Measurements from ENCODE around the gene DNM3. TPM values are rescaled to one million over a fixed set of nuclear protein-coding genes. Genes with fewer than 3 reads are reported as not detected.
"Not testable (repeated sequence)": the region's sequence is repeated elsewhere in the genome, so short reads cannot be mapped to it uniquely, and the experiment has no call there.

The DNM3 gene
- total and polyA plus RNA-seq, 4 donors: 2.6 to 16.2 (median 5.1) TPM; not detected in 1

GRCh38 chr1:172005856-172006255 lies 164.6 kb downstream of the DNM3 start:
- Histone ChIP-seq H3K27ac (ENCODE audit: low read depth in 1 of 2, low read length in 2 of 2) (no peak overlapping the region), H3K27me3 (ENCODE audit: control insufficient read depth in 1 of 2, insufficient read depth in 2 of 2, low read length in 1 of 2) (no peaks in the 10 kb centered on the region), H3K4me3 (ENCODE audit: low read length in 2 of 2) (no peak overlapping the region), H3K36me3 (ENCODE audit: control insufficient read depth in 1 of 2, insufficient read depth in 2 of 2, low read length in 1 of 2) (no peaks in the 10 kb centered on the region), H3K9me3 (ENCODE audit: control insufficient read depth, low read length) (no peaks in the 10 kb centered on the region), H3K4me1 (ENCODE audit: control insufficient read depth in 1 of 2, insufficient read depth in 2 of 2, low read length in 2 of 2) (no peaks in the 10 kb centered on the region)
- no peak for DNase-seq
- intact Hi-C loops (cut with DNase I): no loop called here
- 87 to 100% methylated on average over 1 of the region's 1 CpG for WGBS, 2 donors
- no peak for ATAC-seq (ENCODE audit: low FRiP score)

- DNase-seq (no peak), ATAC-seq (ENCODE audit: low FRiP score) (no peak)
- H3K36me3 ChIP-seq (ENCODE audit: control insufficient read depth in 1 of 2, insufficient read depth in 2 of 2, low read length in 1 of 2): no peaks in the 10 kb centered on the region
- no peaks in the 10 kb centered on the region for H3K4me1 ChIP-seq (ENCODE audit: control insufficient read depth in 1 of 2, insufficient read depth in 2 of 2, low read length in 2 of 2)
- H3K4me3 ChIP-seq (ENCODE audit: low read length in 2 of 2): no peak overlapping the region
- no peaks in the 10 kb centered on the region for H3K9me3 ChIP-seq (ENCODE audit: control insufficient read depth, low read length)
- intact Hi-C loops (cut with DNase I): no loop called here
- H3K27ac ChIP-seq (ENCODE audit: low read depth in 1 of 2, low read length in 2 of 2): no peak overlapping the region
- no peaks in the 10 kb centered on the region for H3K27me3 ChIP-seq (ENCODE audit: control insufficient read depth in 1 of 2, insufficient read depth in 2 of 2, low read length in 1 of 2)
Measured at GRCh38 chr1:172006660-172007059, 165.4 kb downstream of the DNM3 start.

- intact Hi-C loops (cut with DNase I): no loop called here
- DNase-seq (no peak), ATAC-seq (ENCODE audit: low FRiP score) (no peak)
- Histone ChIP-seq H3K4me1 (ENCODE audit: control insufficient read depth in 1 of 2, insufficient read depth in 2 of 2, low read length in 2 of 2) (no peaks in the 10 kb centered on the region), H3K4me3 (ENCODE audit: low read length in 2 of 2) (no peak overlapping the region), H3K27me3 (ENCODE audit: control insufficient read depth in 1 of 2, insufficient read depth in 2 of 2, low read length in 1 of 2) (no peaks in the 10 kb centered on the region), H3K36me3 (ENCODE audit: control insufficient read depth in 1 of 2, insufficient read depth in 2 of 2, low read length in 1 of 2) (no peaks in the 10 kb centered on the region), H3K9me3 (ENCODE audit: control insufficient read depth, low read length) (no peaks in the 10 kb centered on the region), H3K27ac (ENCODE audit: low read depth in 1 of 2, low read length in 2 of 2) (no peak overlapping the region)
- WGBS, 2 donors: 91 to 92% methylated on average over 1 of the region's 1 CpG
Measured at GRCh38 chr1:172018727-172019311, 177.5 kb downstream of the DNM3 start.

DNA sequence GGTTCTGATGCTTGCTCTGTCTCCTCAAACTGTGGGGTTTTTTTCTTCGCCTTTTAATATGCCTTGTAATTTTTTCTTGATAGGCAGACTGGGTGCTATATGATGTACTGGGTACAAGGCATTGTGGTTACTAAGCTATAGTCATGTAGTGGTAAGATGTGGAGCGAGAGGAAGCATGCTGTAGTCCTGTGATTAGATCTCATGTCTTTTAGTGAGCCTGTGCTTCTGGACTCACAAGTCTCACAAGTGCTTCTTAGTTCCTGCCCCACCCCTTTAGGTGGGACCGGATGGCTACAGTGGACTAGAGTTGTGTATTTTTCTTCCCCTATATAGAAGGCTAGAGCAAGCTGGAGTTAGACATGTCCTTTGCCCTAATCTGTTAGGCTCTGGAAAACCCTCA lies 178.7 kb downstream of the DNM3 start:
- Histone ChIP-seq H3K36me3 (ENCODE audit: control insufficient read depth in 1 of 2, insufficient read depth in 2 of 2, low read length in 1 of 2) (no peaks in the 10 kb centered on the region), H3K9me3 (ENCODE audit: control insufficient read depth, low read length) (no peaks in the 10 kb centered on the region), H3K4me3 (ENCODE audit: low read length in 2 of 2) (no peak overlapping the region), H3K27me3 (ENCODE audit: control insufficient read depth in 1 of 2, insufficient read depth in 2 of 2, low read length in 1 of 2) (no peaks in the 10 kb centered on the region), H3K27ac (ENCODE audit: low read depth in 1 of 2, low read length in 2 of 2) (no peak overlapping the region), H3K4me1 (ENCODE audit: control insufficient read depth in 1 of 2, insufficient read depth in 2 of 2, low read length in 2 of 2) (no peaks in the 10 kb centered on the region)
- intact Hi-C loops (cut with DNase I): no loop called here
- WGBS, 2 donors: 83 to 87% methylated on average over 3 of the region's 3 CpGs
- DNase-seq: no peak
- no peak for ATAC-seq (ENCODE audit: low FRiP score)

DNA sequence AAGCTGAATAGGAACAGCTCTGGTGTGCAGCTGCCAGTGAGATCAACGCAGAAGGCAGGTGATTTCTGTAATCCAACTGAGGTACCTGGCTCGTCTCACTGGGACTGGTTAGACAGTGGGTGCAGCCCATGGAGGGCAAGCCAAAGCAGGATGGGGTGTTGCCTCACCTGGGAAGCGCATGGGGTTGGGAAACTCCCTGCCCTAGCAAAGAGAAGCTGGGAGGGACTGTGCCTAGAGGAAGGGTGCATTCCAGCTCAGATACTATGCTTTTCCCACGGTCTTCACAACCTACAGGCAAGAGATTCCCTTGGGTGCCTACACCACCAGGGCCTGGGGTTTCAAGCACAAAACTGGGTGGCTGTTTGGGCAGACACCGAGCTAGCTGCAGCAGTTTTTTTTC lies 183.2 kb downstream of the DNM3 start:
- no peak overlapping the region for H3K4me3 ChIP-seq (ENCODE audit: low read length in 2 of 2)
- intact Hi-C loops (cut with DNase I): no loop called here
- no peak for DNase-seq
- no peaks in the 10 kb centered on the region for H3K27me3 ChIP-seq (ENCODE audit: control insufficient read depth in 1 of 2, insufficient read depth in 2 of 2, low read length in 1 of 2)
- no peak overlapping the region for H3K27ac ChIP-seq (ENCODE audit: low read depth in 1 of 2, low read length in 2 of 2)
- ATAC-seq (ENCODE audit: low FRiP score): no peak
- no peaks in the 10 kb centered on the region for H3K4me1 ChIP-seq (ENCODE audit: control insufficient read depth in 1 of 2, insufficient read depth in 2 of 2, low read length in 2 of 2)
- H3K9me3 ChIP-seq (ENCODE audit: control insufficient read depth, low read length): no peaks in the 10 kb centered on the region
- H3K36me3 ChIP-seq (ENCODE audit: control insufficient read depth in 1 of 2, insufficient read depth in 2 of 2, low read length in 1 of 2): no peaks in the 10 kb centered on the region
- 84 to 87% methylated on average over 5 of the region's 5 CpGs for WGBS, 2 donors

- H3K27me3 ChIP-seq (ENCODE audit: control insufficient read depth in 1 of 2, insufficient read depth in 2 of 2, low read length in 1 of 2); H3K27ac ChIP-seq (ENCODE audit: low read depth in 1 of 2, low read length in 2 of 2); H3K36me3 ChIP-seq (ENCODE audit: control insufficient read depth in 1 of 2, insufficient read depth in 2 of 2, low read length in 1 of 2); H3K4me1 ChIP-seq (ENCODE audit: control insufficient read depth in 1 of 2, insufficient read depth in 2 of 2, low read length in 2 of 2); intact Hi-C loops (cut with DNase I); ATAC-seq (ENCODE audit: low FRiP score); H3K9me3 ChIP-seq (ENCODE audit: control insufficient read depth, low read length); DNase-seq; H3K4me3 ChIP-seq (ENCODE audit: low read length in 2 of 2): not testable (repeated sequence)
- 72 to 85% methylated on average over 13 of the region's 13 CpGs for WGBS, 2 donors
Measured at GRCh38 chr1:172024944-172025738, 183.8 kb downstream of the DNM3 start.

- Histone ChIP-seq H3K9me3 (ENCODE audit: control insufficient read depth, low read length) (no peaks in the 10 kb centered on the region), H3K4me1 (ENCODE audit: control insufficient read depth in 1 of 2, insufficient read depth in 2 of 2, low read length in 2 of 2) (no peaks in the 10 kb centered on the region), H3K4me3 (ENCODE audit: low read length in 2 of 2) (no peak overlapping the region), H3K27ac (ENCODE audit: low read depth in 1 of 2, low read length in 2 of 2) (no peak overlapping the region), H3K27me3 (ENCODE audit: control insufficient read depth in 1 of 2, insufficient read depth in 2 of 2, low read length in 1 of 2) (no peaks in the 10 kb centered on the region), H3K36me3 (ENCODE audit: control insufficient read depth in 1 of 2, insufficient read depth in 2 of 2, low read length in 1 of 2) (peaks cover 3% of the 10 kb centered on the region in 2 donors)
- ATAC-seq (ENCODE audit: low FRiP score): no peak
- intact Hi-C loops (cut with DNase I): no loop called here
- 15 to 17% methylated on average over 5 of the region's 5 CpGs for WGBS, 2 donors
- DNase-seq: no peak
Measured at GRCh38 chr1:172040466-172040865, 199.2 kb downstream of the DNM3 start.

DNA sequence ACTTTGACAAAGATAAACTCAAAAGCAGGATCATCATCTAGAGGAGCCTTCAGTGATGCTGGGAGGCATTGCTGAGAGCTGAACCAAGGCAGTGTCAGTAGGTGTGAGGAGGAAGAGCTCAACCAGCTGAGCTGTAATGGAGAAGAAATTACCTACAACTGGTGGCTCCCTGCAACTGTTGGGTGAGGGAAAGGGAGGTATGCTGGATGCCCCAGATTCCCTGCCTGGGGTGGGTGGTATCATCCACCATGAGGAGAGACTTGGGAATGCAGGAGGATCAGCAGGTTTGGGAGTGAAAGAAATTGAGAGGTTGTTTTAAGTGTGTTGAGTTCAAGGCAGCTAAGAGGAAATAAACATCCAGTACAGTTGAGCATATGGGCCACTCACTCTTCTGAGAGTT lies 199.8 kb downstream of the DNM3 start:
- Histone ChIP-seq H3K36me3 (ENCODE audit: control insufficient read depth in 1 of 2, insufficient read depth in 2 of 2, low read length in 1 of 2) (peaks cover 3% of the 10 kb centered on the region in 2 donors), H3K4me1 (ENCODE audit: control insufficient read depth in 1 of 2, insufficient read depth in 2 of 2, low read length in 2 of 2) (no peaks in the 10 kb centered on the region), H3K27ac (ENCODE audit: low read depth in 1 of 2, low read length in 2 of 2) (no peak overlapping the region), H3K9me3 (ENCODE audit: control insufficient read depth, low read length) (peaks cover 2% of the 10 kb centered on the region), H3K4me3 (ENCODE audit: low read length in 2 of 2) (no peak overlapping the region), H3K27me3 (ENCODE audit: control insufficient read depth in 1 of 2, insufficient read depth in 2 of 2, low read length in 1 of 2) (no peaks in the 10 kb centered on the region)
- intact Hi-C loops (cut with DNase I): no loop called here
- no peak for DNase-seq
- ATAC-seq (ENCODE audit: low FRiP score): no peak

DNA sequence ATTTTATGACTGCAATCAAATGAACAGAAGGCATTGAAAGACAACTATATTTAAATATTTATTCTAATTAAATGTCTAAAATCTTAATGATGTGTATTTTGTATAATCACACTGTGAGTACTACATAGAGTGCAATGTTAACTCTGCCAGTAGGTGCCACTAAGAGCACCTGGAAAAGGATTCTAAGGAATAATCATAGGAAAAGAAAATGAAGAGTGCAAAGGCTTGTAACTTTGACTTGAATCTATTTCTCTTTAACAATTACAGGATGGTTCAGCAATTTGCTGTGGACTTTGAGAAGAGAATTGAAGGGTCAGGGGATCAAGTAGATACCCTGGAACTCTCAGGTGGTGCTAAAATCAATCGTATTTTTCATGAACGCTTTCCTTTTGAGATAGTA lies 200.4 kb downstream of the DNM3 start:
- H3K36me3 ChIP-seq (ENCODE audit: control insufficient read depth in 1 of 2, insufficient read depth in 2 of 2, low read length in 1 of 2): peaks cover 3% of the 10 kb centered on the region in 2 donors
- no peak overlapping the region for H3K27ac ChIP-seq (ENCODE audit: low read depth in 1 of 2, low read length in 2 of 2)
- H3K27me3 ChIP-seq (ENCODE audit: control insufficient read depth in 1 of 2, insufficient read depth in 2 of 2, low read length in 1 of 2): no peaks in the 10 kb centered on the region
- H3K4me3 ChIP-seq (ENCODE audit: low read length in 2 of 2): no peak overlapping the region
- intact Hi-C loops (cut with DNase I): no loop called here
- H3K4me1 ChIP-seq (ENCODE audit: control insufficient read depth in 1 of 2, insufficient read depth in 2 of 2, low read length in 2 of 2): no peaks in the 10 kb centered on the region
- WGBS, 2 donors: 56 to 64% methylated on average over 2 of the region's 2 CpGs
- DNase-seq (no peak), ATAC-seq (ENCODE audit: low FRiP score) (peak; percentile 75)
- H3K9me3 ChIP-seq (ENCODE audit: control insufficient read depth, low read length): peaks cover 2% of the 10 kb centered on the region
